Karpas-422 (cell line): ENCODE results near the gene GNMT. TPM values are rescaled to one million over a fixed set of nuclear protein-coding genes. Genes with fewer than 3 reads are reported as not detected.
"Not testable (repeated sequence)": the region's sequence is repeated elsewhere in the genome, so short reads cannot be mapped to it uniquely, and the experiment has no call there.

Experiments
- DNase-seq: peaks from one replicate; pipeline ENCODE4 v3.0.0-alpha.2; 2015
- H2AFZ ChIP-seq: fragments of 200-600 bp; sonication (generic); 2 replicates; pipeline ENCODE4 v1.6.1; 2014; ENCODE audit warnings: antibody characterized with exemption, low read length, mixed read lengths
- H3K27ac ChIP-seq: fragments of 200-600 bp; sonication (generic); 2 replicates; pipeline ENCODE4 v1.5.1; 2014; ENCODE audit warnings: mild to moderate bottlenecking, low read length, moderate library complexity
- H3K27me3 ChIP-seq: fragments of 200-600 bp; sonication (generic); 2 replicates; pipeline ENCODE4 v1.6.1; 2014; ENCODE audit warnings: low read length, mixed read lengths
- H3K36me3 ChIP-seq: fragments of 200-600 bp; sonication (generic); 2 replicates; pipeline ENCODE4 v1.6.1; 2014; ENCODE audit warnings: low read length, mixed read lengths; ENCODE audit not compliant: insufficient read depth
- H3K4me1 ChIP-seq: fragments of 200-600 bp; sonication (generic); 2 replicates; pipeline ENCODE4 v1.6.1; 2014; ENCODE audit warnings: mild to moderate bottlenecking, low read length, mixed read lengths
- H3K4me2 ChIP-seq: fragments of 200-600 bp; sonication (generic); 2 replicates; pipeline ENCODE4 v1.6.1; 2014; ENCODE audit warnings: low read length, low read depth, mild to moderate bottlenecking; ENCODE audit not compliant: poor library complexity, severe bottlenecking
- H3K4me3 ChIP-seq: fragments of 200-600 bp; sonication (generic); 2 replicates; pipeline ENCODE4 v1.5.1; 2014; ENCODE audit warnings: mild to moderate bottlenecking, antibody characterized with exemption, low read length, mixed read lengths
- H3K79me2 ChIP-seq: fragments of 200-600 bp; sonication (generic); 2 replicates; pipeline ENCODE4 v1.6.1; 2014; ENCODE audit warnings: mild to moderate bottlenecking, low read length, mixed read lengths
- H3K9ac ChIP-seq: fragments of 200-600 bp; sonication (generic); 2 replicates; pipeline ENCODE4 v1.6.0; 2014; ENCODE audit warnings: low read length
- H3K9me2 ChIP-seq: fragments of 200-600 bp; sonication (generic), shearing (Covaris generic); replicated peaks from 2 replicates; pipeline ENCODE4 v1.6.0; 2014; ENCODE audit warnings: mild to moderate bottlenecking, low read length, moderate library complexity; ENCODE audit not compliant: insufficient read depth
- H3K9me3 ChIP-seq: fragments of 300-700, 200-600 bp; sonication (generic); 2 replicates; pipeline ENCODE4 v1.6.1; 2014; ENCODE audit warnings: low read length, mixed read lengths
- H4K20me1 ChIP-seq: fragments of 200-600 bp; sonication (generic); 2 replicates; pipeline ENCODE4 v1.6.1; 2014; ENCODE audit warnings: mild to moderate bottlenecking, antibody characterized with exemption, low read length, low read depth; ENCODE audit not compliant: insufficient read depth
- total RNA-seq: library from RNA; depleted of rRNA; stranded (reverse); fragments of >200 nt; shearing (Covaris generic); gene quantifications from 2 replicates; pipeline ENCODE4 v1.2.3, GENCODE V29; 2014; ENCODE audit warnings: low replicate concordance

Gene GNMT
- total RNA-seq, 1 experiment from 2014 or later, result 0.48 TPM

DNA sequence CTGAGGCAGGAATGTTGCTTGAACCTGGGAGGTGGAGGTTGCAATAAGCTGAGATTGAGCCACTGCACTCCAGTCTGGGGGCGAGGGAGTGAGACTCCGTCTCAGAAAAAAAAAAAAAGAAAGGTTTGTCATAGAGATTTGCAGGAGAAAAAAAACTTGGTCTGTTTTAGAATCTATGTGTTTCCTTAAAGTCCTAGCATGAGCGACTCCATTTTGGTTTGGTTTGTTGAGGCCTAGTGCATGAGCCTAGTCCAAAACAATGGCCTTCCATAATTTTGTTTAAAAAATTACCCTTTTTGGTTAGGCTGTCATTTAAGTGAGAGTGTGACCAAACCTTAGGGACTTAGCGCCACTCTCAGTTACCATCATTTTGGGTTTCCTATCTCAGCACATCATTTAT, 8.2 kb upstream of the GNMT start:
- H3K36me3 ChIP-seq, result no peaks in the 10 kb centered on the region
- no peaks in the 10 kb centered on the region for H3K79me2 ChIP-seq
- no peak overlapping the region for H3K27ac ChIP-seq
- H3K27me3 ChIP-seq, result no peaks in the 10 kb centered on the region
- H3K4me3 ChIP-seq, result no peak overlapping the region
- no peaks in the 10 kb centered on the region for H3K4me1 ChIP-seq
- no peaks in the 10 kb centered on the region for H4K20me1 ChIP-seq
- no peak overlapping the region for H3K9ac ChIP-seq
- no peak for DNase-seq
- no peaks in the 10 kb centered on the region for H3K9me3 ChIP-seq
- no peak overlapping the region for H3K4me2 ChIP-seq
- no peaks in the 10 kb centered on the region for H3K9me2 ChIP-seq
- H2AFZ ChIP-seq, result no peak overlapping the region

DNA sequence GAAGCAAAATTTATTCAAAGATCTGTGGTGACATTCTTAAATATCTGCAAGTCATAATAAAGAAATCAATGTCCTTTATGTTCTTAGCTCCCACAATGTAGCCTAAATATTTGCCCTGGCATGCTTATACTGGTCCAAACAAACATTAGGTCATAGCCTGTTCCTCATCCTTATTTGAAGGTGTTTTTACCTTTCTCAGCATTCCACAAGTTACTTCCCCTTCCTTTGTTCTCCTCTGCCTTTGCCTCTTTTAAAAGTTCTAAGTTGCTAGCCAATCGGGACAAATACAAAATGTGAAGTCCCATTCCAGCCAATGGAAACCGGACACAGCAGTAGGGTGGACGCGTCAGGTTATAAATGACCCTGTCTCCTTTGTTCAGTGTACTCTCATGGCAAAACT, 6.1 kb upstream of the GNMT start:
- not testable (repeated sequence) for H3K9ac ChIP-seq, H3K27ac ChIP-seq, H3K4me3 ChIP-seq, H3K4me1 ChIP-seq, H4K20me1 ChIP-seq, H3K9me3 ChIP-seq, H3K36me3 ChIP-seq, H3K4me2 ChIP-seq, H2AFZ ChIP-seq, DNase-seq, H3K27me3 ChIP-seq, H3K9me2 ChIP-seq, H3K79me2 ChIP-seq

DNA sequence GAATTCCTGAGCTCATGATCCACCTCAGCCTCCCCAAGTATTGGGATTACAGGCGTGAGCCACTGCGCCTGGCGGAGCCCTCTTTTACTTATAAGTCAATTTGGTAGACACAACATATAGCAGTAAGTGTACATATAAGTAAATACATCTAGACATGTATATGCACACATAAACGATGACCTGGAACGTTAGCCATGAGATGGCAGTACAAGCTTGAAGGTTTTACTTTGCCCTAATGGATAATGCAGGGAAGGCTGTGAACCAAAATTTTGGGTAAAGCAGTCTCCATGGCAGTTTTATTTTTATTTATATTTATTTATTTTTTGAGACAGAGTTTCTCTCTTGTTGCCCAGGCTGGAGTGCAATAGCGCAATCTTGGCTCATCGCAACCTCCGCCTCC, 2.4 kb upstream of the GNMT start:
- H3K79me2 ChIP-seq, result no peaks in the 10 kb centered on the region
- H3K4me1 ChIP-seq, result no peaks in the 10 kb centered on the region
- H2AFZ ChIP-seq, result no peak overlapping the region
- no peaks in the 10 kb centered on the region for H3K27me3 ChIP-seq
- H3K36me3 ChIP-seq, result no peaks in the 10 kb centered on the region
- H3K9me2 ChIP-seq, result no peaks in the 10 kb centered on the region
- H3K4me2 ChIP-seq, result no peak overlapping the region
- H3K9me3 ChIP-seq, result no peaks in the 10 kb centered on the region
- no peak overlapping the region for H3K9ac ChIP-seq
- no peak for DNase-seq
- no peak overlapping the region for H3K27ac ChIP-seq
- H3K4me3 ChIP-seq, result no peak overlapping the region
- no peaks in the 10 kb centered on the region for H4K20me1 ChIP-seq

DNA sequence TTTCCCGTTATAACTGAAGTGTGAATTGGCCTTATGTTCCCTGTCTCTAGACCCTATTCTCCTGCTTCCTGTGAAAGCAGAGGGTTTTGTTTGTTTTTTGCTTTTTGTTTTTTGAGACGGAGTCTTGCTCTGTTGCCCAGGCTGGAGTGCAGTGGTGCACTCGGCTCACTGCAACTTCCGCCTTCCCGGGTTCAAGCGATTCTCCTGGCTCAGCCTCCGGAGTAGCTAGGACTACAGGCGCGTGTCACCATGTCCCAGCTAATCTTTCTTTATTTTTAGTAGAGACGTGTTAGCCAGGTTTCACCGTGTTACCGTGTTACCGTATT, 674 bp upstream of the GNMT start:
- Histone ChIP-seq H3K9ac (no peak overlapping the region), H4K20me1 (no peaks in the 10 kb centered on the region), H3K9me2 (no peaks in the 10 kb centered on the region), H3K27me3 (no peaks in the 10 kb centered on the region), H3K4me2 (no peak overlapping the region), H3K79me2 (no peaks in the 10 kb centered on the region), H3K27ac (no peak overlapping the region), H3K9me3 (no peaks in the 10 kb centered on the region), H3K36me3 (no peaks in the 10 kb centered on the region), H2AFZ (no peak overlapping the region), H3K4me1 (no peaks in the 10 kb centered on the region), H3K4me3 (no peak overlapping the region)
- DNase-seq, result no peak

DNA sequence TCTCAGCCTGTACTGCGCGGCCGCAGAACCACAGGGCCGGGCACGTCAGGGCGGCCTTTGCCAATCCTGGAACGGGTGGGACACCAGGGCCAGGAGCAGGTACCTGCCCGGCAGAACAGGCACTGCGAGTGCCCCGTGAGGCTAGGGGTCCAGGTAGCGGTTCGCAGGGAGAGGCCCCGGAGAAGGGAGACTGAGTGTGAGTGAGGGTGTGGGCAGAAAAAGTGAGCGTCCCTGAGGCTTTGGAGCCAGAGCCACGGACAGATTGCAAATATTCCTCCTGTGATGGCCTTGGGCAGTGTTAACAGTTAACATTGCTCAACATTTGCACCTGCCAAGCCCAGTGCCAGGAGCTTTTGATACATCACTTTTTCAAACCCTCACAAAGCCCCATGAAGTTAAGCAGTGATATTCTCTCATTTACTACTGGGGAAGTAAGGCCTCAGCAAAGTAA, 491 bp downstream of the GNMT start:
- H3K4me2 ChIP-seq, result no peak overlapping the region
- H3K79me2 ChIP-seq, result no peaks in the 10 kb centered on the region
- H3K9me2 ChIP-seq, result no peaks in the 10 kb centered on the region
- no peaks in the 10 kb centered on the region for H3K27me3 ChIP-seq
- H4K20me1 ChIP-seq, result no peaks in the 10 kb centered on the region
- no peak overlapping the region for H3K4me3 ChIP-seq
- H2AFZ ChIP-seq, result no peak overlapping the region
- H3K9ac ChIP-seq, result no peak overlapping the region
- no peak overlapping the region for H3K27ac ChIP-seq
- H3K4me1 ChIP-seq, result no peaks in the 10 kb centered on the region
- no peak for DNase-seq
- H3K9me3 ChIP-seq, result no peaks in the 10 kb centered on the region
- no peaks in the 10 kb centered on the region for H3K36me3 ChIP-seq

DNA sequence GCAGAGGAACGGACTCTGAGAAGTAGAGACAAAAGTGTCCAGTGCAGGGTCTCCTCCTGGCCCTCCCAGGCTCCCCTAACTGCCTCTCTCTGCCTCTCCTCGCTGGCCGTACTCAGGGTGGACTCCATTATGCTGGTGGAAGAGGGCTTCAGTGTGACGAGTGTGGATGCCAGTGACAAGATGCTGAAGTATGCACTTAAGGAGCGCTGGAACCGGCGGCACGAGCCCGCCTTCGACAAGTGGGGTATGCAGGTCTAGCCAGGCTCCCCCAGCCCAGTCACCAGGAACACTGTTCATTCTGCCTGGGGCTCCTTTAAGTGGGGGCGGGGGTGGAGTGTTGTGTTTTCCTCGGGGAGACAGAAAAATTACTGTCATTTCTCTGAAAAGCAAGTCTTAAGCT, 1.5 kb downstream of the GNMT start:
- H3K36me3 ChIP-seq, result no peaks in the 10 kb centered on the region
- H3K9ac ChIP-seq, result no peak overlapping the region
- H3K4me3 ChIP-seq, result no peak overlapping the region
- no peak for DNase-seq
- H2AFZ ChIP-seq, result no peak overlapping the region
- no peaks in the 10 kb centered on the region for H4K20me1 ChIP-seq
- H3K9me2 ChIP-seq, result no peaks in the 10 kb centered on the region
- H3K9me3 ChIP-seq, result no peaks in the 10 kb centered on the region
- no peak overlapping the region for H3K27ac ChIP-seq
- H3K4me2 ChIP-seq, result no peak overlapping the region
- no peaks in the 10 kb centered on the region for H3K79me2 ChIP-seq
- no peaks in the 10 kb centered on the region for H3K4me1 ChIP-seq
- H3K27me3 ChIP-seq, result no peaks in the 10 kb centered on the region

DNA sequence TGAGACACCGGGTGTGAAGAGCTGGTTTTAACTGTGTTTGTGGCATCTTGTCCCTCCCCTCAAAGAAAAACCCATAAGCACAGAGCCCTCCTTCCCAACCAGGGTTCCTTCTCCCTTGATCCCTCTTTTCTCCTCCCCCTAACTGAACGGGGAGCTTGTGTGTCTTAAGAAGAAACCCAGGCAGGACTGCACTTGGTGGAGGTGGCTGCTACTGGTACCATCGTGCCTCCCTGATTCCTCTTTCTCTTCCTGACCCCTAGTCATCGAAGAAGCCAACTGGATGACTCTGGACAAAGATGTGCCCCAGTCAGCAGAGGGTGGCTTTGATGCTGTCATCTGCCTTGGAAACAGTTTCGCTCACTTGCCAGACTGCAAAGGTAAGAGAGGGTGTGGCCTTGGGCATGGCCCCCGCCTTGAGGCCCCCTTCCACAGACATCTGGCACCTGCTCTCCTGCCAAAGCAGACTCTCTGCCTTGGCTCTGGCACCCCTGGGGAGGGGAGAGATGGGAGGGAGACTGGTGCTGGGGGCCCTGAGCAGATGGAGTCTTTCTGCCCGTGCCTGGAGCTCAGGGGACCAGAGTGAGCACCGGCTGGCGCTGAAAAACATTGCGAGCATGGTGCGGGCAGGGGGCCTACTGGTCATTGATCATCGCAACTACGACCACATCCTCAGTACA, 2.1 kb downstream of the GNMT start:
- Histone ChIP-seq H2AFZ (no peak overlapping the region), H3K36me3 (no peaks in the 10 kb centered on the region)
- no peak for DNase-seq

DNA sequence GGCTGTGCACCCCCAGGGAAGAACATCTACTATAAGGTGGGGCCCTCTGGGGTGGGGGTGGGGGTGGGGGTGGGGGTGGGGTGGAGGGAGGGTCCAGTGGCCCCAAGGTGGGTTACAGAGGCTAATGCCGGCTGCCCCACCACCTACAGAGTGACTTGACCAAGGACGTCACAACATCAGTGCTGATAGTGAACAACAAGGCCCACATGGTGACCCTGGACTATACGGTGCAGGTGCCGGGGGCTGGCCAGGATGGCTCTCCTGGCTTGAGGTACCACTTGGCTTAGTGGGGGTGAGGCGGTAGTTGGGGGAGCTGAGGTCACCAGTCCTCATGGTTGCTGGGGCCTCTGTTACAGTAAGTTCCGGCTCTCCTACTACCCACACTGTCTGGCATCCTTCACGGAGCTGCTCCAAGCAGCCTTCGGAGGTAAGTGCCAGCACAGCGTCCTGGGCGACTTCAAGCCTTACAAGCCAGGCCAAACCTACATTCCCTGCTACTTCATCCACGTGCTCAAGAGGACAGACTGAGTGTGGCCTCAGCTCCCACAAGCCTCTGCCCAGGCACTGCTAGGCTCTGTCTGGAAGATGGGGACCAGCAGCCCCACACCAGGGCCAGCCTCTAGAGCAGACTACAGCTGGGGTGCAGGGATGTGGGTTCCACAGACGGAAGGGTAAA, 2.8 kb downstream of the GNMT start:
- Histone ChIP-seq H3K27me3 (no peaks in the 10 kb centered on the region), H3K4me3 (no peak overlapping the region), H3K9me2 (no peaks in the 10 kb centered on the region), H3K4me1 (no peaks in the 10 kb centered on the region), H3K9me3 (no peaks in the 10 kb centered on the region), H3K4me2 (no peak overlapping the region), H3K36me3 (no peaks in the 10 kb centered on the region), H3K79me2 (no peaks in the 10 kb centered on the region), H4K20me1 (no peaks in the 10 kb centered on the region), H3K27ac (no peak overlapping the region), H3K9ac (no peak overlapping the region), H2AFZ (no peak overlapping the region)
- DNase-seq, result no peak

More for the DNA sequence above, 2.1 kb downstream of the GNMT start:
- H3K4me2 ChIP-seq, result no peak overlapping the region
- no peak overlapping the region for H3K9ac ChIP-seq
- H3K9me2 ChIP-seq, result no peaks in the 10 kb centered on the region
- H3K4me1 ChIP-seq, result no peaks in the 10 kb centered on the region
- no peaks in the 10 kb centered on the region for H4K20me1 ChIP-seq
- no peaks in the 10 kb centered on the region for H3K27me3 ChIP-seq
- no peaks in the 10 kb centered on the region for H3K9me3 ChIP-seq
- no peak overlapping the region for H3K4me3 ChIP-seq
- no peaks in the 10 kb centered on the region for H3K79me2 ChIP-seq
- no peak overlapping the region for H3K27ac ChIP-seq
